Lower lobe of right lung (tissue), 2 donors: ENCODE results near the gene SMIM29. TPM values are rescaled to one million over a fixed set of nuclear protein-coding genes. Genes with fewer than 3 reads are reported as not detected.

ENCODE experiments used
- ATAC-seq, 2 donors: fragments of 200-7000 bp; cut with Tn5 transposase; one replicate each; pipeline ENCODE4 v1.9.1; 2020 to 2022; ENCODE audit warnings: mild to moderate bottlenecking in 2 of 2, moderate library complexity in 2 of 2
- DNase-seq: peaks from one replicate; pipeline ENCODE4 v3.0.0-alpha.2; 2020
- H3K27ac ChIP-seq: fragments of 200-600 bp; one replicate; pipeline ENCODE4 v1.8.0; 2022
- H3K27me3 ChIP-seq: fragments of 200-600 bp; one replicate; pipeline ENCODE4 v1.8.0; 2022; ENCODE audit warnings: low read depth
- H3K36me3 ChIP-seq: fragments of 200-600 bp; one replicate; pipeline ENCODE4 v1.8.0; 2022; ENCODE audit warnings: mild to moderate bottlenecking
- H3K4me1 ChIP-seq: fragments of 200-600 bp; one replicate; pipeline ENCODE4 v1.8.0; 2022
- H3K4me3 ChIP-seq: fragments of 200-600 bp; one replicate; pipeline ENCODE4 v1.8.0; 2022; ENCODE audit warnings: mild to moderate bottlenecking
- H3K9me3 ChIP-seq: fragments of 200-600 bp; one replicate; pipeline ENCODE4 v1.8.0; 2022
- intact Hi-C: fragments of 100-400 bp; cut with DNase I; formaldehyde crosslinking; loops from one replicate; pipeline ENCODE4 v1.11.0; 2022
- total RNA-seq: library from RNA; stranded (reverse); fragmentation: NEBNext Ultra II Directional; extraction: Animal tissue kit (Norgen Biotek cat#: 25700); gene quantifications from one replicate; pipeline ENCODE4 v1.2.1, GENCODE V29; 2021
- TF ChIP-seq, protein P1 (sequence below): fragments of 200-600 bp; IDR thresholded peaks from one replicate; pipeline ENCODE4 v1.8.0; 2022; ENCODE audit warnings: antibody characterized with exemption, mild to moderate bottlenecking
- donor health status: DM: no; HTN: yes; CAD: no; lungs with severe emphysema.

SMIM29 gene
- total RNA-seq, 1 donor from 2014 or later, result 29.8 TPM

- TF ChIP-seq, protein P1, sequence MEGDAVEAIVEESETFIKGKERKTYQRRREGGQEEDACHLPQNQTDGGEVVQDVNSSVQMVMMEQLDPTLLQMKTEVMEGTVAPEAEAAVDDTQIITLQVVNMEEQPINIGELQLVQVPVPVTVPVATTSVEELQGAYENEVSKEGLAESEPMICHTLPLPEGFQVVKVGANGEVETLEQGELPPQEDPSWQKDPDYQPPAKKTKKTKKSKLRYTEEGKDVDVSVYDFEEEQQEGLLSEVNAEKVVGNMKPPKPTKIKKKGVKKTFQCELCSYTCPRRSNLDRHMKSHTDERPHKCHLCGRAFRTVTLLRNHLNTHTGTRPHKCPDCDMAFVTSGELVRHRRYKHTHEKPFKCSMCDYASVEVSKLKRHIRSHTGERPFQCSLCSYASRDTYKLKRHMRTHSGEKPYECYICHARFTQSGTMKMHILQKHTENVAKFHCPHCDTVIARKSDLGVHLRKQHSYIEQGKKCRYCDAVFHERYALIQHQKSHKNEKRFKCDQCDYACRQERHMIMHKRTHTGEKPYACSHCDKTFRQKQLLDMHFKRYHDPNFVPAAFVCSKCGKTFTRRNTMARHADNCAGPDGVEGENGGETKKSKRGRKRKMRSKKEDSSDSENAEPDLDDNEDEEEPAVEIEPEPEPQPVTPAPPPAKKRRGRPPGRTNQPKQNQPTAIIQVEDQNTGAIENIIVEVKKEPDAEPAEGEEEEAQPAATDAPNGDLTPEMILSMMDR, result no peak
- H3K4me3 ChIP-seq, result peak overlapping the region; percentile 64
- H3K27ac ChIP-seq, result peak overlapping the region; percentile 63
- no peaks in the 10 kb centered on the region for H3K36me3 ChIP-seq
- intact Hi-C loops, result no loop called here
- H3K9me3 ChIP-seq, result no peaks in the 10 kb centered on the region
- H3K4me1 ChIP-seq, result peaks cover 17% of the 10 kb centered on the region
- DNase-seq, result no peak
- ATAC-seq, result peak; percentile 30 to 44
- no peaks in the 10 kb centered on the region for H3K27me3 ChIP-seq
These were observed 25.3 kb downstream of the SMIM29 start for GRCh38 chr6:34223381-34223955.

DNA sequence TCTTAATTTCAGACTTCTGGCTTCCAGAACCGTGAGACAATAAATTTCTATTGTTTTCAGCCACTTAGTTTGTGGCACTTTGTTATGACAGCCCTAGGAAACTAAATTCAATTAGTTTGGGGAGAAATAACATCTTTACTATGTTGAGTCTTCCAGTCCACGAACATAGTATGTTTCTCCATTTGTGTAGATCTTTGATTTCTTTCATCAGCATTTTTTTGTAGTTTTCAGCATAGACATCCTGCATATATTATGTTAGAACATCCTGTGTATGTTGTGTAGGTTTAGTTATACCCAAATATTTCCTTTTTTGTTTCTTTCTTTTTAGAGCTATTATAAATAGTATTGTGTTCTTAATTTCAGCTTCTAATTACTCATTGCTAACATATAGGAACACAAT, 30.1 kb downstream of the SMIM29 start:
- H3K4me3 ChIP-seq, result no peak overlapping the region
- peaks cover 7% of the 10 kb centered on the region for H3K4me1 ChIP-seq
- intact Hi-C loops, result no loop called here
- no peak for ATAC-seq
- DNase-seq, result no peak
- H3K27me3 ChIP-seq, result no peaks in the 10 kb centered on the region
- no peaks in the 10 kb centered on the region for H3K36me3 ChIP-seq
- H3K9me3 ChIP-seq, result no peaks in the 10 kb centered on the region
- H3K27ac ChIP-seq, result no peak overlapping the region
- TF ChIP-seq, protein P1, result no peak

- DNase-seq, result no peak
- Histone ChIP-seq H3K27me3 (no peaks in the 10 kb centered on the region), H3K9me3 (no peaks in the 10 kb centered on the region), H3K36me3 (no peaks in the 10 kb centered on the region), H3K4me3 (no peak overlapping the region), H3K4me1 (no peaks in the 10 kb centered on the region), H3K27ac (no peak overlapping the region)
- no peak for ATAC-seq
- TF ChIP-seq, protein P1, result no peak
- intact Hi-C loops, result no loop called here
These were observed 35.0 kb downstream of the SMIM29 start for GRCh38 chr6:34213772-34214171.

DNA sequence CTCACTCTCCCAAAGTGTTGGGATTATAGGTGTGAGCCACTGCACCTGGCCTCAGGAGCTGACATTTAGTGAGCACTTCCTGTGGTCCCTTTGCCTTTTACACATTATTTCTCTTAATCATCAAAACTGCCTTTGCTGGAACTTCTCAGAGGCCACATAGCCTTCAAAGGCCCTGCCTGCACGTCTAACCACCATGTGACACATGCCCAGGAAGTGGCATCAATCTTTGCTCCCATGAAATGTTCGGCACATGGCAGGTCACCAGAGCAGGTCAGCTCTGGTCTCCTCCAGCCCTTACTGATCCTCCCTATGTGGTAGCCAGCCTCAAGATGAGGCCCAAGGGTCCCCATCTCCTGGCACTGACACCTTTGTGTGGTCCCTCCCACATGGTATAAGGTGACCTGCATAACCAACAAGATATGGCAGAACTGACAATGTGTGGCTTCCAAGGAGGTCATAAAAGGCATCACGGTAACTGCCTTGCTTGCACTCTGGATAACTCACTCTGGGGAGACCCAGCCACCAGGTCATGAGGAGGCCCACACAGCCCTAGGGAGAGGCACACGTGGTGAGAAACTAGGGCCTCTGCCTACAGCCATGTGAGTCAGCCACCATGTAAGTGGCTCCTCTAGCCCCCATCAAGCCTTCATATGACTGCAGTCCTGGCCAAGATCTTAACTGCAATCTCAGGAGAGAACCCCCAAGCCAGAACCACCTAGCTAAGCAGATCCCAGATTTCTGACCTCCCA, 40.9 kb downstream of the SMIM29 start:
- TF ChIP-seq, protein P1, result no peak
- Histone ChIP-seq H3K27me3 (no peaks in the 10 kb centered on the region), H3K36me3 (no peaks in the 10 kb centered on the region), H3K4me1 (no peaks in the 10 kb centered on the region), H3K27ac (no peak overlapping the region), H3K9me3 (no peaks in the 10 kb centered on the region), H3K4me3 (no peak overlapping the region)
- no peak for DNase-seq
- intact Hi-C loops, result no loop called here
- peak in 1 of 2 donors; percentile 23 for ATAC-seq

DNA sequence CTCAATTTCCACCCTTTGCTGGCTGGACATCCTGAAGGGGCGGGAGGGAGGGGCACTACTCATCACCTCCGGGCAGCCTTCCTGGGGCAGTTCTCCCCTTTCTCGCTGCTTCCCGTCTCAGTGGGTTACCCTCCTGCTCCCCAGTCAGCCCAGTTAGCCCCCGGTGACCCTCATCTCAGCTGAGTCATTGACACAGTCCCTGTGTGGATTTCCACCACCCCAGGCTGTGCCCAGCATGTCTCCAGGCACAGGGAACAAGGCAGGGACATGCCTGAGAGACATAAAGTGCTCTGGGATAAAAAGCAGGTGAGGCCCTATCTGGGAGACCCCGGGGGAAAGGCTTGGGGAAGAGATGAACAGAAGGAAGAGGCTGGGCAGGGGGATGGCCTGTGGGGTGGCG, 42.1 kb downstream of the SMIM29 start:
- DNase-seq (no peak), ATAC-seq (peak in 1 of 2 donors; percentile 34)
- Histone ChIP-seq H3K27me3 (no peaks in the 10 kb centered on the region), H3K27ac (no peak overlapping the region), H3K4me1 (no peaks in the 10 kb centered on the region), H3K36me3 (no peaks in the 10 kb centered on the region), H3K9me3 (no peaks in the 10 kb centered on the region), H3K4me3 (no peak overlapping the region)
- intact Hi-C loops, result no loop called here
- TF ChIP-seq, protein P1, result no peak
